Stimulated activated CD4-positive, alpha-beta T cell treated with anti-CD3 and anti-CD28 coated beads, Interleukin-4, amount 100 ng/mL, for 48 hours (primary cell): ENCODE measurements around the gene ERVMER34-1.

Experiments used
- DNase-seq, 2 donors: peaks; one replicate each; pipeline ENCODE4 v3.0.0-alpha.2; 2020; ENCODE audit warnings: low read depth in 2 of 2

ERVMER34-1 gene

GRCh38 chr4:52750819-52751486 lies at the start of gene ERVMER34-1:
ERVMER34-1 (minus strand) TSS chr4:52751425; CDS start chr4:52745520, 5,905 bp downstream.
- peak; percentile 1 for DNase-seq

GRCh38 chr4:52799813-52800212 lies 48.6 kb upstream of the ERVMER34-1 start:
- no peak for DNase-seq

GRCh38 chr4:52795533-52795932 lies 44.3 kb upstream of the ERVMER34-1 start:
- DNase-seq, result no peak

GRCh38 chr4:52791936-52792335 lies 40.7 kb upstream of the ERVMER34-1 start:
- no peak for DNase-seq

- DNase-seq, result no peak
Measured at GRCh38 chr4:52789774-52790173, 38.5 kb upstream of the ERVMER34-1 start.

- no peak for DNase-seq
Measured at GRCh38 chr4:52788806-52789205, 37.6 kb upstream of the ERVMER34-1 start.

- DNase-seq, result no peak
Measured at GRCh38 chr4:52783069-52783468, 31.8 kb upstream of the ERVMER34-1 start.

- DNase-seq, result no peak
Measured at GRCh38 chr4:52780617-52781354, 29.6 kb upstream of the ERVMER34-1 start.

GRCh38 chr4:52780206-52780605 lies 29.0 kb upstream of the ERVMER34-1 start:
- DNase-seq, result no peak

- no peak for DNase-seq
Measured at GRCh38 chr4:52760256-52760655, 9.0 kb upstream of the ERVMER34-1 start.

GRCh38 chr4:52755426-52755825 lies 4.2 kb upstream of the ERVMER34-1 start:
- DNase-seq, result no peak

GRCh38 chr4:52752936-52753335 lies 1.7 kb upstream of the ERVMER34-1 start:
- DNase-seq, result no peak

GRCh38 chr4:52751487-52751911 lies 274 bp upstream of the ERVMER34-1 start:
- no peak for DNase-seq

- no peak for DNase-seq
Measured at GRCh38 chr4:52750213-52750612, 1.0 kb downstream of the ERVMER34-1 start.

GRCh38 chr4:52748432-52748831 lies 2.8 kb downstream of the ERVMER34-1 start:
- DNase-seq, result no peak

GRCh38 chr4:52744588-52744987 lies 6.6 kb downstream of the ERVMER34-1 start:
- no peak for DNase-seq

GRCh38 chr4:52743444-52744019 lies 7.7 kb downstream of the ERVMER34-1 start:
- DNase-seq, result no peak

- no peak for DNase-seq
Measured at GRCh38 chr4:52729586-52729985, 21.6 kb downstream of the ERVMER34-1 start.

GRCh38 chr4:52728691-52729240 lies 22.5 kb downstream of the ERVMER34-1 start:
- DNase-seq, result no peak

- no peak for DNase-seq
Measured at GRCh38 chr4:52726826-52727580, 24.2 kb downstream of the ERVMER34-1 start.

- DNase-seq, result peak; percentile 80 to 85
Measured at GRCh38 chr4:52721968-52722815, 29.0 kb downstream of the ERVMER34-1 start.
